Measurements from ENCODE around the gene SLC13A3.

SLC13A3 gene

GRCh38 chr20:46607191-46607848, 43.9 kb downstream of the SLC13A3 start:
- no peak for DNase-seq (ENCODE audit: extremely low read depth in 1 of 2, low read depth in 1 of 2)

- no peak for DNase-seq (ENCODE audit: extremely low read depth in 1 of 2, low read depth in 1 of 2)
These were observed 44.5 kb downstream of the SLC13A3 start for GRCh38 chr20:46606817-46607190.

GRCh38 chr20:46605978-46606816, 45.1 kb downstream of the SLC13A3 start:
- no peak for DNase-seq (ENCODE audit: extremely low read depth in 1 of 2, low read depth in 1 of 2)

- no peak for DNase-seq (ENCODE audit: extremely low read depth in 1 of 2, low read depth in 1 of 2)
These were observed 46.1 kb downstream of the SLC13A3 start for GRCh38 chr20:46605181-46605580.

GRCh38 chr20:46604551-46605133, 46.6 kb downstream of the SLC13A3 start:
- no peak for DNase-seq (ENCODE audit: extremely low read depth in 1 of 2, low read depth in 1 of 2)

GRCh38 chr20:46602429-46602828, 48.8 kb downstream of the SLC13A3 start:
- no peak for DNase-seq (ENCODE audit: extremely low read depth in 1 of 2, low read depth in 1 of 2)

GRCh38 chr20:46601603-46602122, 49.6 kb downstream of the SLC13A3 start:
- DNase-seq (ENCODE audit: extremely low read depth in 1 of 2, low read depth in 1 of 2), result no peak

- DNase-seq (ENCODE audit: extremely low read depth in 1 of 2, low read depth in 1 of 2), result no peak
These were observed 50.9 kb downstream of the SLC13A3 start for GRCh38 chr20:46600286-46600752.

GRCh38 chr20:46599227-46599987, 51.9 kb downstream of the SLC13A3 start:
- no peak for DNase-seq (ENCODE audit: extremely low read depth in 1 of 2, low read depth in 1 of 2)

- no peak for DNase-seq (ENCODE audit: extremely low read depth in 1 of 2, low read depth in 1 of 2)
These were observed 55.3 kb downstream of the SLC13A3 start for GRCh38 chr20:46595933-46596332.

GRCh38 chr20:46594725-46595124, 56.5 kb downstream of the SLC13A3 start:
- no peak for DNase-seq (ENCODE audit: extremely low read depth in 1 of 2, low read depth in 1 of 2)

GRCh38 chr20:46592580-46593362, 58.5 kb downstream of the SLC13A3 start:
- DNase-seq (ENCODE audit: extremely low read depth in 1 of 2, low read depth in 1 of 2), result no peak

GRCh38 chr20:46590443-46590842, 60.8 kb downstream of the SLC13A3 start:
- no peak for DNase-seq (ENCODE audit: extremely low read depth in 1 of 2, low read depth in 1 of 2)

- DNase-seq (ENCODE audit: extremely low read depth in 1 of 2, low read depth in 1 of 2), result no peak
These were observed 62.4 kb downstream of the SLC13A3 start for GRCh38 chr20:46588532-46589511.

GRCh38 chr20:46587986-46588385, 63.3 kb downstream of the SLC13A3 start:
- no peak for DNase-seq (ENCODE audit: extremely low read depth in 1 of 2, low read depth in 1 of 2)

- no peak for DNase-seq (ENCODE audit: extremely low read depth in 1 of 2, low read depth in 1 of 2)
These were observed 64.5 kb downstream of the SLC13A3 start for GRCh38 chr20:46586724-46587123.

GRCh38 chr20:46584508-46584907, 66.8 kb downstream of the SLC13A3 start:
- no peak for DNase-seq (ENCODE audit: extremely low read depth in 1 of 2, low read depth in 1 of 2)

- DNase-seq (ENCODE audit: extremely low read depth in 1 of 2, low read depth in 1 of 2), result no peak
These were observed 67.6 kb downstream of the SLC13A3 start for GRCh38 chr20:46583411-46584214.

All from activated CD8-positive, alpha-beta memory T cell treated with anti-CD3 and anti-CD28 coated beads for 1 hour (primary cell).